OCI-LY7 (cell line): ENCODE measurements around the gene TGFBR3. TPM values are rescaled to one million over a fixed set of nuclear protein-coding genes. Genes with fewer than 3 reads are reported as not detected.

Source experiments
- BruUV-seq: library from RNA; stranded (reverse); fragments of 400-500 nt; replicated peaks from 2 replicates; lab custom pipeline; 2021; lab: Mats Ljungman, UMichigan
- CTCF ChIA-PET: fragments of 300-600 bp; sonication (Branson Sonifier 250); formaldehyde crosslinking; loops from one replicate; lab custom pipeline; 2022; ENCODE audit warnings: antibody characterized with exemption; ENCODE audit not compliant: unreplicated experiment; lab: Charles Lee
- POLR2A ChIA-PET: fragments of 300-600 bp; sonication (Branson Sonifier 250); formaldehyde crosslinking; loops from one replicate; lab custom pipeline; 2022; ENCODE audit warnings: antibody characterized with exemption; lab: Charles Lee
- DNase-seq: peaks from one replicate; pipeline ENCODE4 v3.0.0-alpha.2; 2015; ENCODE audit warnings: low spot score
- H2AFZ ChIP-seq: fragments of 200-600 bp; sonication (generic), shearing (Covaris generic); 2 replicates; pipeline ENCODE4 v1.6.1; 2014; ENCODE audit warnings: mild to moderate bottlenecking, antibody characterized with exemption, low read length, moderate library complexity
- H3K27ac ChIP-seq: fragments of 200-600 bp; sonication (generic); 2 replicates; pipeline ENCODE4 v1.5.1; 2014; ENCODE audit warnings: mixed run types, low read depth, mild to moderate bottlenecking, moderate library complexity, low read length, inconsistent platforms; ENCODE audit not compliant: poor library complexity, severe bottlenecking
- H3K36me3 ChIP-seq: fragments of 200-600 bp; sonication (generic); 2 replicates; pipeline ENCODE4 v1.6.1; 2014; ENCODE audit warnings: mild to moderate bottlenecking, antibody characterized with exemption, low read length, moderate library complexity, mixed read lengths; ENCODE audit not compliant: insufficient read depth
- H3K4me1 ChIP-seq: fragments of 200-600 bp; sonication (generic); 2 replicates; pipeline ENCODE4 v1.5.1; 2014; ENCODE audit warnings: mild to moderate bottlenecking, low read length; ENCODE audit not compliant: insufficient read depth, poor library complexity, severe bottlenecking
- H3K4me2 ChIP-seq: fragments of 200-600 bp; sonication (generic); 2 replicates; pipeline ENCODE4 v1.6.1; 2014; ENCODE audit warnings: mild to moderate bottlenecking, low read length
- H3K4me3 ChIP-seq: fragments of 200-600 bp; sonication (generic); 2 replicates; pipeline ENCODE4 v1.5.1; 2014; ENCODE audit warnings: mild to moderate bottlenecking, low read depth, low read length; ENCODE audit not compliant: poor library complexity, severe bottlenecking
- H3K79me2 ChIP-seq: fragments of 200-600 bp; sonication (generic); 2 replicates; pipeline ENCODE4 v1.6.1; 2016; ENCODE audit warnings: low read depth, mild to moderate bottlenecking, low read length, moderate library complexity, mixed read lengths; ENCODE audit not compliant: insufficient read depth
- H3K9me2 ChIP-seq: fragments of 200-600 bp; sonication (generic); 2 replicates; pipeline ENCODE4 v1.6.1; 2016; ENCODE audit warnings: mild to moderate bottlenecking, low read length, mixed read lengths; ENCODE audit not compliant: insufficient read depth
- H3K9me3 ChIP-seq: fragments of 200-600 bp; sonication (generic); 2 replicates; pipeline ENCODE4 v1.6.1; 2014; ENCODE audit warnings: mild to moderate bottlenecking, mixed run types, low read length, mixed read lengths
- H4K20me1 ChIP-seq: fragments of 200-600 bp; sonication (generic); 2 replicates; pipeline ENCODE4 v1.6.1; 2014; ENCODE audit warnings: mild to moderate bottlenecking, antibody characterized with exemption, low read length, moderate library complexity, mixed read lengths; ENCODE audit not compliant: insufficient read depth
- EZH2phosphoT487 ChIP-seq: fragments of 200-600 bp; sonication (generic); IDR thresholded peaks from 2 replicates; pipeline ENCODE4 v1.6.1; 2018; ENCODE audit warnings: low read depth, borderline replicate concordance, mild to moderate bottlenecking, mixed run types, antibody characterized with exemption, low read length, moderate library complexity, mixed read lengths
- intact Hi-C: fragments of 100-400 bp; cut with micrococcal nuclease; formaldehyde crosslinking; loops from one replicate; pipeline ENCODE4 v1.10.0; 2022; ENCODE audit not compliant: unreplicated experiment
- total RNA-seq, 2 experiments: library from RNA; depleted of rRNA in 1 of 2; stranded (reverse); fragments of >200 nt in 1 of 2; shearing (Covaris generic) in 1 of 2; gene quantifications; 2 replicates each; pipeline ENCODE4 v1.2.3, GENCODE V29; 2014 to 2022
- TF ChIP-seq, protein P1 (sequence below): fragments of 200-600 bp; sonication (generic); conservative IDR thresholded peaks from 2 replicates; pipeline ENCODE4 v1.5.1; 2014; ENCODE audit warnings: mild to moderate bottlenecking, antibody characterized with exemption, low read length, moderate library complexity, mixed read lengths

TGFBR3 gene
- total RNA-seq, 2 experiments from 2014 or later: not detected

DNA sequence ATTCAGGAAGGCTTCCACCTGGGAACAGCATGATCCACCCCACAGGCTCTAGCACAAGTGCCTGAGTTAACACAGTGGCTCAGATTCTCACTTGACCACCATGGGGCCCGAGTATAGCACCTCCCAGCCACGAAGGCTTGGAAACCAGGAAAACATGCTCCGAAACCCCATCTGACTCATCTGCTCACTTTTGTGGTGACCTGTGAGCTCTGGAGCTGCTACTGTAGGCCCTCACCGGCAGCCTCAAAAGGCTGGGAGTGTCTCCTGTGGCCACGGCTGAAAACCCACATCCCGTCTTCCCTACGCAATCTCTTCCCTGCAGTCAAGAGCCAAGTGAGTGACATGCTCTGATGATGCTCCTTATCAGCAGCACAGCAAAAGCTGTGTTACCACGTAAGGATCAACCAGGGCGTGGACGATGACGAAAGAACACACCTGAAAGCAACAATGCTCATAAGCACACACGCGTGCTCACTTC, 81.4 kb downstream of the TGFBR3 start:
- Histone ChIP-seq H3K9me3 (no peaks in the 10 kb centered on the region), H3K4me3 (no peak overlapping the region), H3K27ac (no peak overlapping the region), H3K4me2 (no peak overlapping the region), H2AFZ (peak overlapping the region; percentile 88; the same call in 1 of the 2 replicates), H3K79me2 (no peaks in the 10 kb centered on the region), H3K9me2 (no peaks in the 10 kb centered on the region), H3K36me3 (no peaks in the 10 kb centered on the region), H3K4me1 (peaks cover 10% of the 10 kb centered on the region), H4K20me1 (no peaks in the 10 kb centered on the region)
- ChIA-PET POLR2A (interaction anchor here (0.7 kb wide), 1 partner anchor 114 kb away, joined by 3 read pairs; no protein-coding TSS in a partner anchor), CTCF (no interaction called here)
- no peak for DNase-seq
- intact Hi-C loops: no loop called here
- TF ChIP-seq, protein P1, sequence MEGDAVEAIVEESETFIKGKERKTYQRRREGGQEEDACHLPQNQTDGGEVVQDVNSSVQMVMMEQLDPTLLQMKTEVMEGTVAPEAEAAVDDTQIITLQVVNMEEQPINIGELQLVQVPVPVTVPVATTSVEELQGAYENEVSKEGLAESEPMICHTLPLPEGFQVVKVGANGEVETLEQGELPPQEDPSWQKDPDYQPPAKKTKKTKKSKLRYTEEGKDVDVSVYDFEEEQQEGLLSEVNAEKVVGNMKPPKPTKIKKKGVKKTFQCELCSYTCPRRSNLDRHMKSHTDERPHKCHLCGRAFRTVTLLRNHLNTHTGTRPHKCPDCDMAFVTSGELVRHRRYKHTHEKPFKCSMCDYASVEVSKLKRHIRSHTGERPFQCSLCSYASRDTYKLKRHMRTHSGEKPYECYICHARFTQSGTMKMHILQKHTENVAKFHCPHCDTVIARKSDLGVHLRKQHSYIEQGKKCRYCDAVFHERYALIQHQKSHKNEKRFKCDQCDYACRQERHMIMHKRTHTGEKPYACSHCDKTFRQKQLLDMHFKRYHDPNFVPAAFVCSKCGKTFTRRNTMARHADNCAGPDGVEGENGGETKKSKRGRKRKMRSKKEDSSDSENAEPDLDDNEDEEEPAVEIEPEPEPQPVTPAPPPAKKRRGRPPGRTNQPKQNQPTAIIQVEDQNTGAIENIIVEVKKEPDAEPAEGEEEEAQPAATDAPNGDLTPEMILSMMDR: no peak
- no peak for TF ChIP-seq EZH2phosphoT487
- BruUV-seq: no TSS peak

DNA sequence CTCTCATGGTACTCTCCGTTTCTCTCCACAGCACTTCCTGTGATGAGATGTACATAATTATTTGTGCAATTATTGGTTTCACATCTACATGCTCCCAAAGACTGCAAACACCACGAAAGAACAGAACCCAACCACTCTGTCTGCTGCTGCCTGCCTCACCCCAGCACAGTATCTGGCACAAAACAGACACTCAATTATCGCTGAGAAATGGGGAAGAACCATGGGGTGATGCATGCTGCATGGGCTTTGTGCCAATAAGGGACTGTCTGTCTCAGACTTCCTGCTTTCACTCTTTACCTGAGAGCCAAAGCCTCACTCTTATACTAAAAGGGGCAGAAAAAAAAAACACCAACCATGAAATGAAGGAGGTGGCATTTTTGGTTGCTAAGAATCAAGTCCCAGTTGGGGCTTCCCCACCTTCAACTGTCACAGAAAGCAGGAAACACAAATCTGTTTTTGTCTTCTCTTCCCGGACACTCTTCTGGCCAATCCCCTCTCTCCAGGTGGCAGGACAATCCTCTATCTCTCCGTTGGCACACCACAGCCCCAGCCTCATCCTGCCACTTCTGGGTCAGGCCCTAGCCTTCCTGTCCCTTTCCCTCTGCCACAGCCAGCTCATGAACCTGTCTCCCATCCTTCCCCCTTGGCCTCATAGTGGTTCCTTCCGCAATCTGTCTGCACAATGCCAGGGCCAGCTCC, 82.0 kb downstream of the TGFBR3 start:
- H3K9me2 ChIP-seq: no peaks in the 10 kb centered on the region
- DNase-seq: peak; percentile 22
- H3K79me2 ChIP-seq: no peaks in the 10 kb centered on the region
- POLR2A ChIA-PET: interaction anchor here (0.7 kb wide), 1 partner anchor 114 kb away, joined by 3 read pairs; no protein-coding TSS in a partner anchor
- CTCF ChIA-PET: no interaction called here
- no peaks in the 10 kb centered on the region for H4K20me1 ChIP-seq
- peaks cover 10% of the 10 kb centered on the region for H3K4me1 ChIP-seq
- no peaks in the 10 kb centered on the region for H3K36me3 ChIP-seq
- H2AFZ ChIP-seq: peak overlapping the region; percentile 88
- no peak overlapping the region for H3K27ac ChIP-seq
- H3K4me2 ChIP-seq: peak overlapping the region; percentile 45
- no peak overlapping the region for H3K4me3 ChIP-seq
- no peak for TF ChIP-seq EZH2phosphoT487
- TF ChIP-seq, protein P1: no peak
- BruUV-seq: no TSS peak
- no peaks in the 10 kb centered on the region for H3K9me3 ChIP-seq
- intact Hi-C loops: no loop called here

DNA sequence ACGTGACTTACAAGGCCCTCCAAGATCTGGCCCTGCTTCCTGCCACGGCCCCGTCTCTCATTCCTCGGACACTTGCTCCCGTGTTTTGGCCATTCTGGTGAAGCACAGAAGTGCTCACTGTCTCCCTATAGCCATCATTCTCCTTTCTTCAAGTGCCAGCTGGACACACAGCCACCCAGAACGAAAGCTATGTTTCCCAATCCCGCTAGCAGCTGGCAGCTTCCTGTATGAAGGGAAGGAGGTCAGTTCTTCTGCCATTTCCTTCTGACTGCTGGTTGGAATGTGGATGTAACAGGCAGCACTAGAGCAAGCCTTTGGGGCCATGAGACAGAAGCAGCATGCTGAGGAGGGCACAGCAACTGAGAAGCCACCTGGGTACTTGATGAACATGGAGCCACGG, 82.8 kb downstream of the TGFBR3 start:
- Histone ChIP-seq H3K4me3 (no peak overlapping the region), H3K9me2 (no peaks in the 10 kb centered on the region), H3K9me3 (no peaks in the 10 kb centered on the region), H3K4me2 (no peak overlapping the region), H3K27ac (no peak overlapping the region), H4K20me1 (no peaks in the 10 kb centered on the region), H3K36me3 (no peaks in the 10 kb centered on the region), H3K79me2 (no peaks in the 10 kb centered on the region), H2AFZ (no peak overlapping the region; the same call in 1 of the 2 replicates), H3K4me1 (peaks cover 10% of the 10 kb centered on the region)
- TF ChIP-seq, protein P1: no peak
- TF ChIP-seq EZH2phosphoT487: no peak
- ChIA-PET CTCF (no interaction called here), POLR2A (no interaction called here)
- intact Hi-C loops: no loop called here
- DNase-seq: no peak
- BruUV-seq: no TSS peak
